ENCODE measurements around the gene EIF1AX. TPM values are rescaled to one million over a fixed set of nuclear protein-coding genes. Genes with fewer than 3 reads are reported as not detected.
A peak's percentile ranks its signal among the peaks of the same experiment; 100 is the strongest.

The EIF1AX gene
- total RNA-seq, 1 donor from 2014 or later: 88.5 TPM

- Histone ChIP-seq H3K27me3 (ENCODE audit: insufficient read depth, low read length) (no peaks in the 10 kb centered on the region), H3K27ac (ENCODE audit: low read depth, low read length) (no peak overlapping the region), H2AFZ (ENCODE audit: low read depth, low read length) (no peak overlapping the region), H3K79me2 (ENCODE audit: insufficient read depth, low read length) (peaks cover 35% of the 10 kb centered on the region), H4K20me1 (ENCODE audit: insufficient read depth, low read length) (peaks cover 24% of the 10 kb centered on the region), H3K36me3 (ENCODE audit: insufficient read depth, low read length) (peaks cover 7% of the 10 kb centered on the region), H3K9me3 (ENCODE audit: insufficient read depth, low read depth, low read length) (no peaks in the 10 kb centered on the region), H3K4me1 (ENCODE audit: insufficient read depth, low read length) (peaks cover 12% of the 10 kb centered on the region), H3K4me3 (ENCODE audit: insufficient read depth, low read depth, low read length) (no peak overlapping the region), H3K9ac (ENCODE audit: low read length) (no peak overlapping the region), H3K4me2 (ENCODE audit: low read length) (no peak overlapping the region)
- H3K27me3 Mint-ChIP-seq (ENCODE audit: low read depth, unreplicated experiment): no peaks in the 10 kb centered on the region
- peak overlapping the region; percentile 40 for H3K4me3 Mint-ChIP-seq (ENCODE audit: unreplicated experiment)
- DNase-seq (ENCODE audit: low read depth) (no peak), FAIRE-seq (no peak)
- H3K9me3 Mint-ChIP-seq (ENCODE audit: unreplicated experiment): no peaks in the 10 kb centered on the region
- no peak overlapping the region for H3K27ac Mint-ChIP-seq (ENCODE audit: unreplicated experiment)
- no peaks in the 10 kb centered on the region for H3K36me3 Mint-ChIP-seq (ENCODE audit: low read depth, unreplicated experiment)
- TF ChIP-seq, protein P1, sequence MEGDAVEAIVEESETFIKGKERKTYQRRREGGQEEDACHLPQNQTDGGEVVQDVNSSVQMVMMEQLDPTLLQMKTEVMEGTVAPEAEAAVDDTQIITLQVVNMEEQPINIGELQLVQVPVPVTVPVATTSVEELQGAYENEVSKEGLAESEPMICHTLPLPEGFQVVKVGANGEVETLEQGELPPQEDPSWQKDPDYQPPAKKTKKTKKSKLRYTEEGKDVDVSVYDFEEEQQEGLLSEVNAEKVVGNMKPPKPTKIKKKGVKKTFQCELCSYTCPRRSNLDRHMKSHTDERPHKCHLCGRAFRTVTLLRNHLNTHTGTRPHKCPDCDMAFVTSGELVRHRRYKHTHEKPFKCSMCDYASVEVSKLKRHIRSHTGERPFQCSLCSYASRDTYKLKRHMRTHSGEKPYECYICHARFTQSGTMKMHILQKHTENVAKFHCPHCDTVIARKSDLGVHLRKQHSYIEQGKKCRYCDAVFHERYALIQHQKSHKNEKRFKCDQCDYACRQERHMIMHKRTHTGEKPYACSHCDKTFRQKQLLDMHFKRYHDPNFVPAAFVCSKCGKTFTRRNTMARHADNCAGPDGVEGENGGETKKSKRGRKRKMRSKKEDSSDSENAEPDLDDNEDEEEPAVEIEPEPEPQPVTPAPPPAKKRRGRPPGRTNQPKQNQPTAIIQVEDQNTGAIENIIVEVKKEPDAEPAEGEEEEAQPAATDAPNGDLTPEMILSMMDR (IDR thresholded peaks at IDR 0.05; ENCODE audit: insufficient read depth, low read depth, low read length): no peak
- no peak for TF ChIP-seq EZH2 (IDR thresholded peaks at IDR 0.05; ENCODE audit: insufficient read depth, low read length)
- H3K4me1 Mint-ChIP-seq (ENCODE audit: low read depth, unreplicated experiment): peaks cover 5% of the 10 kb centered on the region
Observed at GRCh38 chrX:20143111-20143510, 1.5 kb upstream of the EIF1AX start.

- no peak for TF ChIP-seq EZH2 (IDR thresholded peaks at IDR 0.05; ENCODE audit: insufficient read depth, low read length)
- TF ChIP-seq, protein P1 (IDR thresholded peaks at IDR 0.05; ENCODE audit: insufficient read depth, low read depth, low read length): no peak
- peak overlapping the region; percentile 85 for H3K4me2 ChIP-seq (ENCODE audit: low read length)
- H3K36me3 Mint-ChIP-seq (ENCODE audit: low read depth, unreplicated experiment): no peaks in the 10 kb centered on the region
- no peaks in the 10 kb centered on the region for H3K9me3 Mint-ChIP-seq (ENCODE audit: unreplicated experiment)
- H3K4me1 Mint-ChIP-seq (ENCODE audit: low read depth, unreplicated experiment): peaks cover 5% of the 10 kb centered on the region
- H3K4me3 ChIP-seq (ENCODE audit: insufficient read depth, low read depth, low read length): peak overlapping the region; percentile 87
- no peaks in the 10 kb centered on the region for H3K27me3 ChIP-seq (ENCODE audit: insufficient read depth, low read length)
- H3K36me3 ChIP-seq (ENCODE audit: insufficient read depth, low read length): peaks cover 22% of the 10 kb centered on the region
- H4K20me1 ChIP-seq (ENCODE audit: insufficient read depth, low read length): peaks cover 33% of the 10 kb centered on the region
- no peaks in the 10 kb centered on the region for H3K27me3 Mint-ChIP-seq (ENCODE audit: low read depth, unreplicated experiment)
- H3K27ac Mint-ChIP-seq (ENCODE audit: unreplicated experiment): no peak overlapping the region
- H3K4me3 Mint-ChIP-seq (ENCODE audit: unreplicated experiment): peak overlapping the region; percentile 88
- peaks cover 12% of the 10 kb centered on the region for H3K4me1 ChIP-seq (ENCODE audit: insufficient read depth, low read length)
- FAIRE-seq (no peak), DNase-seq (ENCODE audit: low read depth) (no peak)
- peaks cover 55% of the 10 kb centered on the region for H3K79me2 ChIP-seq (ENCODE audit: insufficient read depth, low read length)
- H3K9me3 ChIP-seq (ENCODE audit: insufficient read depth, low read depth, low read length): no peaks in the 10 kb centered on the region
- H3K9ac ChIP-seq (ENCODE audit: low read length): peak overlapping the region; percentile 92
- no peak overlapping the region for H2AFZ ChIP-seq (ENCODE audit: low read depth, low read length)
- no peak overlapping the region for H3K27ac ChIP-seq (ENCODE audit: low read depth, low read length)
Observed at GRCh38 chrX:20140420-20140819, 1.2 kb downstream of the EIF1AX start.

- peak; percentile 67 for DNase-seq (ENCODE audit: low read depth)
- no peaks in the 10 kb centered on the region for H3K9me3 ChIP-seq (ENCODE audit: insufficient read depth, low read depth, low read length)
- peak overlapping the region; percentile 21 for H3K27ac ChIP-seq (ENCODE audit: low read depth, low read length)
- H4K20me1 ChIP-seq (ENCODE audit: insufficient read depth, low read length): peaks cover 33% of the 10 kb centered on the region
- Mint-ChIP-seq H3K27ac (ENCODE audit: unreplicated experiment) (no peak overlapping the region), H3K4me1 (ENCODE audit: low read depth, unreplicated experiment) (peaks cover 5% of the 10 kb centered on the region), H3K36me3 (ENCODE audit: low read depth, unreplicated experiment) (no peaks in the 10 kb centered on the region), H3K9me3 (ENCODE audit: unreplicated experiment) (no peaks in the 10 kb centered on the region), H3K27me3 (ENCODE audit: low read depth, unreplicated experiment) (no peaks in the 10 kb centered on the region), H3K4me3 (ENCODE audit: unreplicated experiment) (peak overlapping the region; percentile 88)
- peak overlapping the region; percentile 85 for H3K4me2 ChIP-seq (ENCODE audit: low read length)
- peaks cover 55% of the 10 kb centered on the region for H3K79me2 ChIP-seq (ENCODE audit: insufficient read depth, low read length)
- H3K36me3 ChIP-seq (ENCODE audit: insufficient read depth, low read length): peaks cover 22% of the 10 kb centered on the region
- H3K4me3 ChIP-seq (ENCODE audit: insufficient read depth, low read depth, low read length): peak overlapping the region; percentile 87
- H3K4me1 ChIP-seq (ENCODE audit: insufficient read depth, low read length): peaks cover 12% of the 10 kb centered on the region
- no peaks in the 10 kb centered on the region for H3K27me3 ChIP-seq (ENCODE audit: insufficient read depth, low read length)
- peak; percentile 96 for FAIRE-seq
- H3K9ac ChIP-seq (ENCODE audit: low read length): peak overlapping the region; percentile 92
- TF ChIP-seq EZH2 (IDR thresholded peaks at IDR 0.05; ENCODE audit: insufficient read depth, low read length): no peak
- TF ChIP-seq, protein P1 (IDR thresholded peaks at IDR 0.05; ENCODE audit: insufficient read depth, low read depth, low read length): no peak
- H2AFZ ChIP-seq (ENCODE audit: low read depth, low read length): no peak overlapping the region
Observed at GRCh38 chrX:20139966-20140365, 1.7 kb downstream of the EIF1AX start.
